DLD1 (cell line): ENCODE results near the gene C1QTNF1.

Experiments used
- in situ Hi-C: cut with HindIII; loops from 2 replicates; pipeline ENCODE4 v1.10.0; 2017; ENCODE audit warnings: low sequenced_read_pairs

Gene C1QTNF1

DNA sequence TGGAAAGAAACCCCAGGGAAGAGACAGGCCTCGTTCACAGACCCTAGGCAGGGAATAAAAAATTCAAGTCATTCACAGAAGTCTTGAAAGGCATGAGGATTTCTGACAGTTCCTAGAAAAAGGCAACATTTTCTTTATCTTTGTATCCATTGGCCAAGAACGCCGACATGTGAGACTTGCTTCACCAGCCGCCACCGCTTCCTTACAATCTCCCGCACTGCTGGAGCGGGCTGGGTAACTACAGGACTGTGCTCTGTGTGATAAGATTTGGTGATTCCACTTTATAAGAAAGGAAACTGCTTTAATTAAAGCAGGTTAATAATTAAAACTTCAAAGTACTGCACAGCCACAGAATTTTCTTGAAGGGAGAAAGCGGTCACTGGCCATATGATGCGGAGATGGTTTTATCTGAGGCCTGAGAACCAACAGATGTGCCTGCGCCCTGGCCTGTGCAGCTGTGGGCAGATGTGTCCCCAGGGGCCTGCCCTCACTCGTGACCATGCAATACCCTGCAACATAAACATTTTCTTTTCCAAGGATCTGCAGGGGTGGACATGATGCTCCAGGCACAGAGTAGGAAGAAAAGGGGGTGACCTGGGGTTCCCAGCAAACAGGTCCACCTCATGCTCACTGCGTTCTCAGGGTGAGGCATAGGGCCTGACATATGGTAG, 31.3 kb upstream of the C1QTNF1 start:
- in situ Hi-C loops, result no loop called here

DNA sequence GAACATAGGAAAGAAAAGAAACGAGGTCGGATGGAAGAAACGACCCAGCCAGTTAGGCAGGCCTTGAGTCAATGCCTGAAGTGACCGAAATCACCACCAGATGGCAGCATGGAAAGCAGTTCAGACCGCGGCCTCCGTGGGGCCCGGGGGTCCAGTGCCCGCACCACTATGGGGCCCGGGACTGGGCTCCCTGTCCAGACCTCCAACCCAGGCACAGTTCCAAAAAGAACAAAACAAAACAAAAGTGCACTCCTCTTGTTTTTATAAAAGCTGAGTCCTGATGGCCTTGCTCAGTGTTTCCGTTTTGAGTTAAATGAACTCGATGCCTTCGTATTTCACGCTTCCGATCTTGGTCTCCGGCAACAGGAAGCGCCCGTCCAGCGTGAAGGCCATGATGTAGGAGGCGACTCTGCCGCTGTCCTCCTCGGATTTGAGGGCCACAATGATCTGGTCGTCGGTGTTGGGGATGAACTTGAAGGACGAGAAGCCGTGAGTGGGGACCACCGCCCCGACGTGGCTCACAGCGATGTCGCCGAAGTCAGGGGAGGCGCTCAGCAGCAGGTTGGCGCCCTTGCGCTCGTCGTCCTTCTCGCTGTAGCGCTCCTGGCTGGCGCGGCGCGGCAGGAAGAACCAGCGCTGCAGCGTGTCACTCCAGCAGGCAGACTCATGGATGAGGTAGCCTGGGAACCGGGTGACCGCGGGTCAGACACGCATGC, 30.6 kb upstream of the C1QTNF1 start:
- in situ Hi-C loops, result no loop called here

DNA sequence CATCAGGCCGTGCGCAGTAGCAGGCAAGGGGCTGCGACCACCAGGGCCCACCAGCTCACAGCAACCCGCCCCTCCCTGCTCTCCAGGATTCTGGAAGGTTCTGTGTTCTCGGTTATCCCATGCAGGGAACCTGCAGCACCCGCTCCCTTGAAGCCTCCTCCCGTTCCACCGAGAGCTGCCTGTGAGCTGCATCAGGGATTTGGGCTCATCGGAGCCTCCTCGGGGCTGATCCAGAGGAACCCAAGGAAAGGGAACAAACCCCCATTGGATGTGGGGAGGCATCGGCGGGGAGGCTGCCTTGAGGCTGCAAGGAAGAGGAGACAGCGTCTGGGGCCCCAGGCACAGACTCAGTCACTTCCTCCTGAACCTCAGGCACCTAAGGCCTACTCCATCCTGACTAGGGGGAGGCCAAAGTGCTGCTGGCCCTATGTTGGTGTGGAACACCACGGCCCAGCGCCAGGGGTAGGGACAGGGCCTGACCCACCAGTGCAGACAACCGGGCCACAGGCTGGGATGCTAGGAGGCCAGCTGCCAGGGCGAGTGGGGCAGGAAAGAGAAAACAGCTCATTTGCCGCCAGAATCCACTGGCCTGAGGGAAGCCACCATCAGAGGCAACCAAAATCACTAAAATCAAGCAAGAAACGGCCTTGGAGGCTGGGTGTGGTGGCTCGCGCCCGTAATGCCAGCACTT, 29.8 kb upstream of the C1QTNF1 start:
- in situ Hi-C loops, result no loop called here

DNA sequence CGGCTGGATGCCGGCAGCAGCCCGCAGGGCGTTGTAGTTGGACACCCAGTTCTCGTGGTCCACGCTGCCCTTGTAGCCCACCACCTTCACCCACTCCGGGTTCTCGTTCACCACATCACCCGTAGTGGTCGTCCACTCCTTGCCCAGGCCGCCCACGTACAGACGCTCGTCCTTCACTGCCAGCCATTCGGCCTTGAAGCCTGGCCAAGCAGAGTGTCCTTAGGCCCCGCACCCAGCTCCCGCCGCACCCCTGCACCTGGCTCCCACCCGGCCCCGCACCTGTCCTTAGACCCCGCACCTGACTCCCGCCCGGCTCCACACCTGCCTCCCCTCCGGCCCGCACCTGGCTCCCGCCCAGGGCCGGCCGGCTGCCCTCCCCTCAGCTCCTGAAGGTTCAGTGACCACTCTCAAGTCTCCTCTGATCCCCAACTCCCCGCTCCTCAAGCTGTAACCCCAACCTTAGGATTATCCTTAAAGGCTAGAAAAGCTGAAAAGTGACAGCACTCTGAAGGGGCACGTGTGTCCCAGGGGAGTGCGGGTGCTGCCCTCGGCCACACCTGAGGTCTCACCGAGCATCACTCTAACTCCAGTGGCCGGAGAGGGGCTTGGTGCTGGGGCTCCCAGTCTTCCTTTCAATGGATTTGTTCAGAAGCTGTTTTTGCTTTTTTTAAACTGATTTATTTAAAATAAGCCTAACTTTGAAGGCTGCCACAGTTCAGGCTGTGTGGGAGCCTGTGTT, 28.8 kb upstream of the C1QTNF1 start:
- in situ Hi-C loops, result no loop called here

DNA sequence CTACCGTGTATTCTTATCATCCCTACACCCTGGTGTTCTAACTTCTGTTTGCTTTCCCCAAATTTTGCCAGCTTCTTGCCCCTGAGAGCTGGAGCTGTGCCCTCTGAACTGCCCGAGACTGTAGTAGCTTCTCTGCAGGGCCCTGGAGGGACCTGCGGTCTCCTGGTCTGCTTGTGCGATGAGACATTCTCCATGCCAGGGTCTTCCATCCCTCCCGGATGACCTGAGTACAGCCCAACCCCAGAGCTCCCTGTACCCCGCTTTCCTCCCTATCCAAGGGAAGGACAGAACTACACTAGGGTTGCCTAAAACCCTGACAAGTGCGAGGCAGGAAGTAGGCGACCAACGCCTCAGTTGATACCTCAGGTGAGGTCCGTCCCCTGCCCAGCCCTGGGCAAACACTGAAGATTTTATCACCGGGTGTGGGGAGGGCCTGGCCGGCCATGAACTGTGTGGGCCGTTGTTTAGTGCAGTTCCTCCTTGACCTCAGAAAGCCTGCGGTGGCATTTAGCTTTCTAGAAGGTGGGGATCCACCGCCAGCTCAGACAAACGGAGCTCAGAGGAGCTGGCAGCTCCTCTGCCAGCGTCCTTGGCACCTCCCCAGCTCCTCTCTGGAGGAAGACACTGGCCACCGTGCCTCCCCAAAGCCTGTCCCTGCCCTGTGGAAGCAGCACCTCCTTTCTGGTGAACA, 28.1 kb upstream of the C1QTNF1 start:
- in situ Hi-C loops, result no loop called here

DNA sequence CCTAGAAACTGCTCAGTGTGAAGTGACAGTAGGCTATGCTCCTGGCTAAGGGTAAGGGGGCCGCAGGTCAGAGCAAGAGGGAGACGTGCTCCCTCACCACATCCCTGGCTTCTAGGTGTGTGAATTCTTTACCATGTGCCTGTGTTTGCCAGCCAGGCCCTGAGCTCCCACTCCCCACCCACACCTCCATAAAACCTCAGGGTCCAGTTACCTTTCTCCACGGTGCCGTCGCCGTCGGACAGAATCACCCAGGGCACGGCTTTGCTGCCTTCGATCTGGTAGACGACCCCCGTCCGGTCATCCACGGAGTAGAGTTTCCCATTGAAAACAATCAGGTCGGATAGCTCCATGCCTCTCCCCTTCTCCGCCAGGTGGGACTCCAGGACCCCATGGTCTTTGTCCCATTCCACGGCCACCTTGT, 27.2 kb upstream of the C1QTNF1 start:
- in situ Hi-C loops, result no loop called here

DNA sequence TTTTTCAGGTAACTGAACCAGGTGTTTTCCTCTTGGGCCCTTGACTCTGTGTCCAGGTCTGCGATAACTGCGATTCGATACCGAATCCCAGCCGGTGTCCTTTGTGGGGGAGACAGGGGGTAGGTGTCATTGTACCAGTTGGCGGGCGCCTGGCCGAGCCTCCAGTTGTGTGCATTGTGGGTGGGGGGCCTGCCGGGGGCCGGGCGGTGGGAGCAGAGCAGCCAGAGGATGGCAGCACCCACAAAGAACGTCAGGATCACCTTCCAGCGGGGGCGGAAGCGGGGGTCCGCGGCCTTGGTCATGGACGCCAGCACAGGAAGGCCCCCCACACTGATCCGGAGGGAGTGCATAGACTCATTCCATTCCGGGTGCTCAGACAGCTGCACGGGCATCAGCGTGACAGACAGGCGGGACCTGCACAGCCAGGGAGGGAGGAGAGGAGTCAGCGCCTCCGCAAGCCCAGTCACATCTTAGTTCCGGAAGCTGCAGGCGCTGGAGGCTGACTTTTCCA, 26.7 kb upstream of the C1QTNF1 start:
- in situ Hi-C loops, result no loop called here

DNA sequence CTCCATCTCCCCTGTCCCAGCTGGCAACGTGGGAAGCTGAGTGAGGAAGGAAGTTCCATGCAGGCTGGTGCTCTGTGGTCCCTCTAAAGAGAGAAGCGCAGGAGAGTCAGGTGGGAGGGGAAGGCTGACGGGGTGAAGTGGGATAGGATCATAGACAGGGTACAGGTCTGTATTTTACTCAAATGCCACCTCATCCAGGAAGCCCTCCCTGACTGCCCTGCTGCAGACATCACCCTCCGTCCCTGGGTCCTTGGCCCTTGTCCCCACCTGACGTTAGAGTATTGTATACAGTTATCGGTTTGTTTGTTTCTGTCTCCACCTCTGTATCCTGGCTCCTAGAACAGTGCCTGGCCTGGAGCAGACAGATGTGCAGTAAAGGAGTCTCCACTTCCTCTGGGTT, 26.1 kb upstream of the C1QTNF1 start:
- in situ Hi-C loops, result no loop called here

DNA sequence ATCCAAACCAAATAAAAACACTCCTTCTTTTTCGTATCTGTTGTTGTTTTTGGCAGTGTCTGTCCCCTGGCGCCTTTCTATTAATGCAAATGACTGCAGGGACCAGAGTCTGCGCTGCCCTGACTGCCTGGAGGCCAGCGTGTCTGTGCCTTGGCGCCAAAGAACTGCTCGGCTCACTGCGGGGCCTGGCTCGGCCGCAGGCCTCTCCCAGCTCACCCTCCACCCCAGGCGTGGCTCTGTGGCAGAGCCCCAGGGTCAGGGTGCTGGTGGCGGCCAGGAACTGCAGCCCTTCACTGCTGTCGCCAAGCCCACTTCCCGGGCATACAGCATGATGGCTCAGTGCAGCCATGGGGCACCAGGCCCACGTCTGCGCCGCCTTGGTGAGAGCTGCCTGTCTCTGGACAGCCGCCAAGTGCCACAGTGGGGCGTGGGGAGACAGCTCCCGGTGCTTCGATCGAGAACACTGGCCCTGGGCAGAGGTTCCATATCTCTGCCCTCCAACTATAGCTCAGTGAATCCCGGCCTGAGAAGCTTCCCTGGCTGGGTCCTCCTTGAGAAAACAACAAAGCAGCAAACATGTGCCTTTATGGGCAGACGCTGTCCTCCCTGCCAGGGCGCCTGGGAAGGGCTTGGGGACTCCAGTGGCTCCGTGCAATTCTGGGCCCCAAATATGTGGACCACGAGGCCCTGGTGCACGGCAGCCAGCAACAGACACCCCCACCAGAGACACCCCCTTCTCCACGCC, 25.5 kb upstream of the C1QTNF1 start:
- in situ Hi-C loops, result no loop called here

DNA sequence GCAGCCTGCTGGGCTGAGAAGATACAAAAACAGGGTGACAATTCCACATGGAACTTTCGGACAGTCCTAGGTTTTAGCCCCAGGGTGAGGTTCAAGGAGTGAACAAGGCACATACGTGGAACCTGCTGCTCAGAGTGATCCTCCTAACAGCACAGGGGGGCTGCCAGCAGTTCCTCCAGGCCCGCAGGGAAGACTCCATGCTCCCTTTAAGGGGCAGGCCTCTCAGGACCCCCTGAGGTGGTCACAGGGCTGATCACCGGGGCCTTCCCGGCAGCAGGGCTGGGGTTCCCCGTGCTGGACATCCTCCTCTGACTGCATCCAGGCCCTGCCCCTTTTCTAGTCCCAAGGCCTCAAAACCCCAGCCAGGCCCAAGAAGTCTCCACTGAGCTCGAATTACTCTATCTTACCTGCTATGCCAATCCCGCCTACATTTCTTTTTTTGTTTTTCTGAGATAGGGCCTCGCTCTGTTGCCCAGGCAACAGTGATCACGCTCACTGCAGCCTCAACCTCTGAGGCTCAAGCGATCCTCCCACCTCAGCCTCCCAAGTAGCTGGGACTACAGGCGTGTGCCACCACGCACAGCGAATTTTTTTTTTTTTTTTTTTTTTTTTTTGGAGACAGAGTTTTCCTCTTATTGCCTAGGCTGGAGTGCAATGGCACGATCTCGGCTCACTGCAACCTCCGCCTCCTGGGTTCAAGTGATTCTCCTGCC, 24.8 kb upstream of the C1QTNF1 start:
- in situ Hi-C loops, result no loop called here

DNA sequence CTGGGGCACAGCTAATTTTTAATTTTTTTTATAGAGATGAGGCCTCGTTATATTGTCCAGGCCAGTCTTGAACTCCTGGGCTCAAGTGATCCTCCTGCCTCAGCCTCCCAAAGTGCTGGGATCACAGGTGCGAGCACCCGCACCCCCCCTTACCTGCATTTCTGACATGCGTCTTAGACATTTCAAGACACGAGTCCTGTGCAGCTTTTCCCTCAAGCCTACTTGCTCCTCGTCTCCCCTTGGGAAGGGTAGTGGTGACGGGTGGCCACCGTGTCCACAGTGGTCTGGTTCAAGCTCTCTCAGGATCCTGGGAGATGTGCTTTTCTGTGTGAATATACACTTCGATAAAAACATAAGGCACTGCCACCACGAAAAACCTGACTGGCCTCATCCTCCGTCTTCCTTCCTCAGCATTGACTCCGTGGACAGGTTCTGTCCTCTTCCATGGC, 24.0 kb upstream of the C1QTNF1 start:
- in situ Hi-C loops, result no loop called here

DNA sequence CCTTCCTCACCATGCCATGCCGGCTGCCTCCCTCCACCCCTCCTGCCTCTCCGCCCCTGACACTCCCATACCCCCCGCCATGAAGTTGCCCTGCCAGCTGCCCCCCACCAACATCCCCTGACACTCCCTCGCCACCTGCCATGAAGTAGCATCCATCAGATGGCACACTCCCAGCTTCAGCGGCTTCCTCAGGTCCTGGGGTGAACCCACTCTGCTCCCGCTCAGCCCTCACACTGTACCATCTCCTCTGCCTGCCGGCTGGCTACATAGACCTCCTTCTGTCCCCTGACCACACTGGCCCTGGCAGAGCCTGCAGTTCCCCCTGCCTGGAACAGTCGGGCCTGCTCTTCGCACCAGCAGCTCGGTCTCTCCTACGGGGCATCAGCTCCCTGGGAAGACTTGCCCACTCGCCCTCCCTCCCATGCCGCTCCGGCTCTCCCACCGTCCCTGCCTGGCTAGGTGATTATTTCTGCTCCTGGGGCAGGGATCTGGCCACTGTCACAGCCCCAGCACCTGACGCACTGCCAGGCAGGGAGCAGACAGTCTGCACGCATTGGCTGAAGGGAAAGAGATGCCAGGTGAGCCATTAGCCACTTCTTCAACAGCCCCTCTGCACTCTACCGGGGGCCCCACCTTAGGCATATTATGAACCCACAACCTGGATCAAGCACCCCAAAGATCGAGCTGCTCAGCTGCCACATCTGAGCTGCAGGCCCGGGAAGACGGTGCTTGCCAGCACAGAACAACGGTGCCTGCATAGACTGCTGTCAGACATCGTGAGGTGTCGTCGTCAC, 23.4 kb upstream of the C1QTNF1 start:
- in situ Hi-C loops, result no loop called here

DNA sequence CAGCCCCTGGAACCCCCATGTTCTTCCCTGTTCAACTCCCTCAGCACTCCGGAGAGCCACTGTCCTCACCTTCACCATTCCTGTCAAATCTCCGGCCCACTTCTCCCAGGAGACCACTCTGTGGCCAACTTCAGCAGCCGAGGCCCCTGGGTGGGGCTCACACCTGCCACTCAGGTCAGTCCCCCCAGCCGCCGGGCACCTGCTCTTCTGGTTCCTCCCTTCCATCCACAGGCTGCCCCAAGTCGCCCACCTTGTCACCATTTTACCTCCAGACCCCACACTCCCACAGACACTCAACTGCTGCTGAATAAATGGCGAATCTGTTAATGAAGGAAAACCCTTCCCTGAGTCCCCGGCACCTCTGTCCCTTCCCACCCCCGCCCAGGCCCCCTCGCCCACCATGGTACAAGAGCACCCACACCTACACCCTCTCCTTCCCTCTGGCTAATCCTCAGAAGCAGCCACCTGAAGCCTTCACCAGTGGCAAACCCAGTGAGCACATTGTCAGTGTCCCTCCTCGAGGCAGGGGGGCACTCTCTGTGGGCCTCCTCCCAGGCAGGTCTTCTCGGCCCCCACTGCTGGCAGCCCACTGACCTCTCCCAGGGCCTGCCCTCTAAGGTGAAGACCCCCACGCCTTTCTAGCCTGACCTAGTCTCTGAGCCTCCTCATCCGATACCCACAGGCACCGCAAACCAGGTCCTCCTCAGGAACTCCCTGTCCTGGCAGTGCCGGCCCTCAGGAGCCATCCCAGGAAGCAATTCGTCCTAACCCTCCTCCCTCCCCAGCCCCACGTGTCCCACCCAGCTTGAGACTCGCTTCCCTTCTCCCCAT, 22.6 kb upstream of the C1QTNF1 start:
- in situ Hi-C loops, result no loop called here

DNA sequence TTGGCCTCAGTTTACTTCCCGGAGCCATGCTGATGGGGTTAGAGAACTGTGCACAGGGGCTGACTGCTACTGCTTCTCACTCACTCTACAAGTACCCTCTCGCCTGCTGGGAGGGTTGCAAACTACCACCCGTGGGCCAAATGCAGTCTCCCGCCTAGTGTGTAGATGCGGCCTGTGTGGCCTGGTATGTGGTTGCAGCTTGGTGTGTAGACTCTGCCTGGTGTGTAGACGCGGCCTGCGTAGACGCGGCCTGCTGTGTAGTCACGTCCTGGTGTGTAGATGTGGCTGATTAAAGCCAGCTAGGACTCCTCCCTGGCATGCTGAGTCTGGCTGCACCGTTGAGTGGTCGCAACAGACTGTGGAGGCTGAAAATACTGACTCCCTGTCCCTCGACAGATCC, 21.7 kb upstream of the C1QTNF1 start:
- in situ Hi-C loops, result no loop called here

DNA sequence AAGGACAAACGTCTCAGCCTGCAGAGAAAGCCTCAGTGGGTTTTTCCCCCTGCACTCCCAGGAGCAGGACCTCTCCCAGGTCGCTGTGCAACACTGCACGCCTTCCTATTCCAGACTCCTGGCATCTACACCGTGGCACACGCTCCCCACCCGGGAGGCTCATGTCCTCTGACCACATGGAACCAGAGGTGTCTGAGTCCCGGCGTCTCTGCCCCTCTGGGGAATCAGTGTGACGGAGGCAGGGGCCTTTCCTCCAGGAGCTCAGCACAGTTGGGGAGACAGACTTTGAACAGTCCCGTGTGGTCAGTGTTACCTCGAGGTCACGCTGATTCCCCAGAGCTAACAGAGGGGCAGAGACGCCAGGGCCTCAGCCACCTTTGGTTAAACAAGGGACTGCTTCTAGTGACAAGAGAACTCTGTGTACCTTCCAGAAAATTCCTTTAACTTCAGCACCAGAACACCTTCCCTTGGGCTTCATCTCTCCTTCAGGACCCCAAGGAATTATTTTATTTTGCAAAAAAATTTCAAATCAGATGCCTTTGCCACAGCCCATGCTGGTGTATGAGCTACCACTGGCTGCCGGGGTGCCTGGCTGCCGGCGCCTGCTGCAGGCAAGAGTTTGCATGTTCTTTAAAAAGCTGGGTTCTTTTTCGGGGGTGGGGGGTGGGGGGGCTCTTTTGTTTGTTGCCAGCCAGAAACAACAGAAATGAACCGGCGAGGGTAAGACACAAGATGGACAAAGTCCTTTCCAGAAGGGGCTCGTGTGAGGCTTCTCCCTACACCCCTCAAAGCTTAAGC, 21.0 kb upstream of the C1QTNF1 start:
- in situ Hi-C loops, result no loop called here

DNA sequence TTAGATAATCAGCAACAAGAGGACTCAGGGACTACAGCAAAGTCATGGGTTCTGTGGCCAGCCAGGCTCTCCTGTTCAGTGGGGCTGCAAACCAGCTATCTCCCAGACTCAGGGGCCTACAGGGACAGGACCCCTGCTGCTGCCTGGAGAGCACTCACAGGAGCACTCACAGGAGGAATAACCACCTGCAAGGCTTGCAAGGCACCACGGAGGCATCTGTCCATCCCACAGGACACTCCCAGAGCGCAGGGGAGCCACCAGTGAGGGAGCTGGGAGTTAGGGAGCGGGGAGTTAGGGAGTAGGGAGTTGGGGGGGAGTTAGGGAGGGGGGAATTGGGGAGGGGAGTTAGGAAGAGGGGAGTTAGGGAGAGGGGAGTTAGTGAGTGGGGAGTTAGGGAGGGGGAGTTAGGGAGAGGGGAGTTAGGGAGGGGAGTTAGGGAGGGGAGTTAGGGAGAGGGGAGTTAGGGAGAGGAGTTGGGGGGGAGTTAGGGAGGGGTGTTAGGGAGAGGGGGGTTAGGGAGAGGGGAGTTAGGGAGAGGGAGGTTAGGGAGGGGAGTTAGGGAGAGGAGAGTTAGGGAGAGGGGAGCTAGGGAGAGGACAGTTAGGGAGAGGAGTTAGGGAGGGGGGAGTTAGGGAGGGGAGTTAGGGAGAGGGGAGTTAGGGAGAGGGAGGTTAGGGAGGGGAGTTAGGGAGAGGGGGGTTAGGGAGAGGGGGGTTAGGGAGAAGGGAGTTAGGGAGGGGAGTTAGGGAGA, 20.1 kb upstream of the C1QTNF1 start:
- in situ Hi-C loops, result no loop called here
